Adrenal gland (tissue), 12 donors: ENCODE data around the gene GATAD2A. TPM values are rescaled to one million over a fixed set of nuclear protein-coding genes. Genes with fewer than 3 reads are reported as not detected.

Experiments used
- DNase-seq, 7 donors: peaks; one replicate each; pipeline ENCODE4 v3.0.0-alpha.2; 2019 to 2020
- H3K27ac ChIP-seq, 5 donors: fragments of 200-600 bp; sonication (generic) in 4 of 5; 1 replicate in 3 of 5; 2 replicates in 2 of 5; pipeline versions ENCODE4 v1.5.1 to v1.8.0; 2016 to 2020; ENCODE audit warnings: mild to moderate bottlenecking in 1 of 5
- H3K27me3 ChIP-seq: fragments of 200-600 bp; 2 replicates; pipeline ENCODE4 v1.8.0; 2021
- H3K36me3 ChIP-seq, 2 donors: fragments of 200-600 bp; replicated peaks in 1 of 2; 1 replicate in 1 of 2; 2 replicates in 1 of 2; pipeline versions ENCODE4 v1.5.1 to v1.8.0; 2018 to 2022
- H3K4me1 ChIP-seq, 2 donors: fragments of 200-600 bp; replicated peaks in 1 of 2; 1 replicate in 1 of 2; 2 replicates in 1 of 2; pipeline versions ENCODE4 v1.5.1 to v1.8.0; 2018 to 2021
- H3K4me3 ChIP-seq, 4 donors: fragments of 200-600 bp; sonication (generic) in 3 of 4; one replicate each; pipeline ENCODE4 v1.5.1; 2016 to 2018
- H3K9me3 ChIP-seq, 3 donors: fragments of 200-600 bp; sonication (generic) in 1 of 3; replicated peaks in 1 of 3; 1 replicate in 2 of 3; 2 replicates in 1 of 3; pipeline versions ENCODE4 v1.5.1 to v1.8.0; 2016 to 2021
- CTCF ChIP-seq, 6 experiments: fragments of 450-650 bp in 4 of 6; fragments of 200-600 bp in 2 of 6; sonication (generic) in 1 of 6; IDR thresholded peaks; 1 replicate in 5 of 6; 2 replicates in 1 of 6; pipeline versions ENCODE4 v1.5.1 to v1.8.0; 2016 to 2021; ENCODE audit warnings: antibody characterized with exemption in 6 of 6, mild to moderate bottlenecking in 2 of 6, moderate library complexity in 1 of 6
- POLR2A ChIP-seq, 2 donors: fragments of 450-650 bp; IDR thresholded peaks; one replicate each; pipeline ENCODE4 v1.6.1; 2017; ENCODE audit warnings: antibody characterized with exemption in 2 of 2, mild to moderate bottlenecking in 2 of 2, moderate library complexity in 1 of 2
- WGBS, 4 donors: extraction: QIAGEN DNeasy Blood & Tissue Kit in 2 of 4; methylation state at CpG; one replicate each; pipeline versions ENCODE4 v1.1.5 to v1.1.7; 2013 to 2017; 5-methylcytosine and 5-hydroxymethylcytosine counted together
- intact Hi-C, 2 donors: fragments of 100-400 bp; cut with DNase I; formaldehyde crosslinking; loops; one replicate each; pipeline versions ENCODE4 v1.14.1 to v1.15.0; 2022 to 2023
- polyA plus RNA-seq, 3 donors: library from polyadenylated mRNA; stranded (reverse); fragments of 200-250 nt in 2 of 3; fragments of 350-450 nt in 1 of 3; fragmentation: Illumina TruSeq in 1 of 3; extraction: RNeasy Lipid Tissue Mini Kit (QIAGEN cat#74804) in 1 of 3; gene quantifications; one replicate each; pipeline ENCODE4 v1.2.3, GENCODE V29; 2013 to 2014
- total RNA-seq, 9 donors: library from RNA; depleted of rRNA in 4 of 9; stranded (reverse); fragments of >200 nt in 4 of 9; fragments of 120-200 nt in 1 of 9; fragmentation: NEBNext Ultra II Directional in 1 of 9; extraction: Animal tissue kit (Norgen Biotek cat#: 25700) in 1 of 9; gene quantifications; one replicate each; pipeline versions ENCODE4 v1.1.0 to v1.2.4, GENCODE V29; 2013 to 2023
- donor health status: healthy with polysubstance abuse.
- donor health status: Bipolar disorder and iron deficiency.
- donor health status: DM: yes; HTN: yes; CAD: no.
- donor health status: DM: no; HTN: no; CAD: no.
- donor health status: DM: no; HTN: no; CAD: no.
- donor health status: DM: yes; HTN: yes; CAD: no.

GATAD2A gene
- total and polyA plus RNA-seq, 12 donors, result 17.0 to 125 (median 61.9) TPM

- Histone ChIP-seq H3K27me3 (no peaks in the 10 kb centered on the region), H3K27ac (peak overlapping the region; percentile 54 to 94 (median 83)), H3K4me3 (peak overlapping the region; percentile 52 to 91 (median 86)), H3K9me3 (no peaks in the 10 kb centered on the region), H3K36me3 (no peaks in the 10 kb centered on the region), H3K4me1 (peaks cover 40 to 62% of the 10 kb centered on the region in 2 donors)
- intact Hi-C loops, result loop anchor here in 1 of 2 donors (5.0 kb wide), 1 partner anchor 81 kb away; no protein-coding TSS in a partner anchor
- TF ChIP-seq POLR2A (IDR thresholded peaks at IDR 0.05) (no peak), CTCF (IDR thresholded peaks at IDR 0.05) (no peak)
- DNase-seq, result peak in 5 of 7 donors; percentile 48 to 65 (median 54)
- 0 to 1% (median 0%) methylated on average over 10 to 87 of the region's 87 CpGs for WGBS, 4 donors
Observed at GRCh38 chr19:19405971-19406877, 749 bp downstream of the GATAD2A start.

- DNase-seq, result peak in 6 of 7 donors; percentile 50 to 75 (median 60)
- Histone ChIP-seq H3K4me1 (peaks cover 40 to 67% of the 10 kb centered on the region in 2 donors), H3K27ac (peak overlapping the region; percentile 54 to 94 (median 83)), H3K27me3 (no peaks in the 10 kb centered on the region), H3K36me3 (no peaks in the 10 kb centered on the region), H3K4me3 (peak overlapping the region in 3 of 4 donors; percentile 27 to 91 (median 52)), H3K9me3 (no peaks in the 10 kb centered on the region)
- intact Hi-C loops, result loop anchor here in 1 of 2 donors (5.0 kb wide), 1 partner anchor 80 kb away; no protein-coding TSS in a partner anchor
- 8 to 25% (median 11%) methylated on average over 8 to 12 of the region's 12 CpGs for WGBS, 4 donors
- TF ChIP-seq POLR2A (IDR thresholded peaks at IDR 0.05) (peak in 1 of 2 donors; percentile 17), CTCF (IDR thresholded peaks at IDR 0.05) (peak in 3 of 6 experiments; percentile 7 to 26 (median 14))
Observed at GRCh38 chr19:19406878-19407632, 1.6 kb downstream of the GATAD2A start.

- DNase-seq, result no peak
- peak overlapping the region; percentile 54 to 94 (median 83) for H3K27ac ChIP-seq
- no peaks in the 10 kb centered on the region for H3K9me3 ChIP-seq
- TF ChIP-seq POLR2A (IDR thresholded peaks at IDR 0.05), result no peak
- no peak for TF ChIP-seq CTCF (IDR thresholded peaks at IDR 0.05)
- H3K27me3 ChIP-seq, result no peaks in the 10 kb centered on the region
- no peak overlapping the region for H3K4me3 ChIP-seq
- WGBS, 4 donors, result 40 to 48% (median 45%) methylated on average over 4 of the region's 4 CpGs
- H3K36me3 ChIP-seq, result no peaks in the 10 kb centered on the region
- H3K4me1 ChIP-seq, result peaks cover 40 to 67% of the 10 kb centered on the region in 2 donors
- intact Hi-C loops, result loop anchor here in 1 of 2 donors (5.0 kb wide), 1 partner anchor 80 kb away; no protein-coding TSS in a partner anchor
Observed at GRCh38 chr19:19407633-19407930, 2.1 kb downstream of the GATAD2A start.

GRCh38 chr19:19409205-19409604 is 3.7 kb downstream of the GATAD2A start:
- intact Hi-C loops, result loop anchor here in 1 of 2 donors (5.0 kb wide), 1 partner anchor 78 kb away; no protein-coding TSS in a partner anchor
- Histone ChIP-seq H3K27me3 (no peaks in the 10 kb centered on the region), H3K27ac (no peak overlapping the region), H3K4me3 (no peak overlapping the region), H3K9me3 (no peaks in the 10 kb centered on the region), H3K36me3 (no peaks in the 10 kb centered on the region), H3K4me1 (peaks cover 29 to 62% of the 10 kb centered on the region in 2 donors)
- WGBS, 4 donors, result 70 to 77% (median 75%) methylated on average over 4 of the region's 4 CpGs
- DNase-seq, result no peak
- TF ChIP-seq POLR2A (IDR thresholded peaks at IDR 0.05), result no peak
- TF ChIP-seq CTCF (IDR thresholded peaks at IDR 0.05), result no peak
